Measurements from ENCODE around the gene ELOVL6. TPM values are rescaled to one million over a fixed set of nuclear protein-coding genes. Genes with fewer than 3 reads are reported as not detected.

Gene ELOVL6
- total RNA-seq, 1 donor from 2014 or later = 3.6 TPM

DNA sequence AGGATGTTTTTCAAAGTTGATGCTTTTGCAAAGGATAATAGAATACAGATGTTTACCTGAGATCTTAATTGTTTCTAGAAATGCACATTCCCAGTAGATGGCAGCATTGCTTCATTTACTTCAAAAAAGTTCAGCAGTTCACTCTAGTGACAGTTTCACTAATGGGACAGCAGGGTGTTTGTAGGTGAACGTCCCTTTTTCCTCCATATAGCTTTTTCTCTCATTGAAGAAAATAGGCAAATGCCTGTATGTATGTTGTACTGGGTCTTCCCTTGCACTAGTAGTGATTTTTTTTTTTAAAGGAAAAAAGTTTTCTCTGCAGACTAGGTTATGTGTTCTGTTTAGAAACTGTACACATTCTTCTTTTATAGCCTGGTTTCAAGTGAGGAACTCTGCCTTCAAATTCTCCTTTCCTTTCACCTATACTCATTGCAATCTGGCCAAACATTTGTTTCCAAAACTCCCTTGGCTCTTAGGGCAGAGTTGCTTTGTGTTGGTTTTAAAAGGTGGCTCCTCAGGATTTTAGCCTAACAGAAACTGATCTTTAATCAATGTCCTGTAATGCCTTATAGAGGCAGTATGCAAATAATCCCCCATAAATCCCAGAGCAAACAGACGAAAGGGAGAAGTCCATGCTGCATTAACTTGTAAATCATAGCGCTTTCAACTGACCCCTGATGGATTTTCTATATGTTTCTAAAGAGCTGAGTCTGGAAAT lies 199.4 kb downstream of the ELOVL6 start:
- intact Hi-C loops (cut with DNase I) = loop anchor here (5.0 kb wide), 1 partner anchor 518 kb away; no protein-coding TSS in a partner anchor
- ATAC-seq = peak; percentile 41 to 71
- Histone ChIP-seq H3K27me3 (ENCODE audit: low read depth) (peaks cover 4% of the 10 kb centered on the region), H3K4me3 (no peak overlapping the region), H3K4me1 (no peaks in the 10 kb centered on the region), H3K9me3 (no peaks in the 10 kb centered on the region), H3K27ac (no peak overlapping the region), H3K36me3 (no peaks in the 10 kb centered on the region)
- TF ChIP-seq, protein P1, sequence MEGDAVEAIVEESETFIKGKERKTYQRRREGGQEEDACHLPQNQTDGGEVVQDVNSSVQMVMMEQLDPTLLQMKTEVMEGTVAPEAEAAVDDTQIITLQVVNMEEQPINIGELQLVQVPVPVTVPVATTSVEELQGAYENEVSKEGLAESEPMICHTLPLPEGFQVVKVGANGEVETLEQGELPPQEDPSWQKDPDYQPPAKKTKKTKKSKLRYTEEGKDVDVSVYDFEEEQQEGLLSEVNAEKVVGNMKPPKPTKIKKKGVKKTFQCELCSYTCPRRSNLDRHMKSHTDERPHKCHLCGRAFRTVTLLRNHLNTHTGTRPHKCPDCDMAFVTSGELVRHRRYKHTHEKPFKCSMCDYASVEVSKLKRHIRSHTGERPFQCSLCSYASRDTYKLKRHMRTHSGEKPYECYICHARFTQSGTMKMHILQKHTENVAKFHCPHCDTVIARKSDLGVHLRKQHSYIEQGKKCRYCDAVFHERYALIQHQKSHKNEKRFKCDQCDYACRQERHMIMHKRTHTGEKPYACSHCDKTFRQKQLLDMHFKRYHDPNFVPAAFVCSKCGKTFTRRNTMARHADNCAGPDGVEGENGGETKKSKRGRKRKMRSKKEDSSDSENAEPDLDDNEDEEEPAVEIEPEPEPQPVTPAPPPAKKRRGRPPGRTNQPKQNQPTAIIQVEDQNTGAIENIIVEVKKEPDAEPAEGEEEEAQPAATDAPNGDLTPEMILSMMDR (IDR thresholded peaks at IDR 0.05) = peak; percentile 62
- DNase-seq = no peak

DNA sequence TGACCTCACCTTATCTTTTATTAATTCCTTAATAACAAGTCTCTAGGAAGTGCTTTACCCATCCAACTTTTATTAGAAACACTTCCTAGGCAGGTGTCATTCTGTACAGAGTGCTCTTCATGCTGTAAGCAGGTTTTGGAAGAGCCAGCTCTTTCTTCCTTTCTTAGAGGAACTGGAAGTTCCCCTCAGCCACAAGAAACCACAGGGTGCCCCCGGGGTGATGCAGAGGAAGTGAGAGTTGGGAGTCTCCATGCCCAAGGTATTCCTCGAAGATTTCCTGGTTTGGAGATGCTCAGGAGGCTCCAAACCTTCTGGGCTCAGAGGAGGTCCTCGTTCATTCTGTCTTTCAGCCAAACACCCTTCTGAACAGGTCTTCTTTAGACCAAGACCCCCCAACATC lies 201.9 kb downstream of the ELOVL6 start:
- H3K36me3 ChIP-seq = no peaks in the 10 kb centered on the region
- no peak overlapping the region for H3K4me3 ChIP-seq
- no peak for ATAC-seq
- H3K27me3 ChIP-seq (ENCODE audit: low read depth) = peaks cover 4% of the 10 kb centered on the region
- TF ChIP-seq, protein P1 (IDR thresholded peaks at IDR 0.05) = no peak
- H3K9me3 ChIP-seq = no peaks in the 10 kb centered on the region
- H3K4me1 ChIP-seq = no peaks in the 10 kb centered on the region
- H3K27ac ChIP-seq = no peak overlapping the region
- DNase-seq = no peak
- intact Hi-C loops (cut with DNase I) = loop anchor here (5.0 kb wide), 1 partner anchor 521 kb away; no protein-coding TSS in a partner anchor
